Measurements from ENCODE around the gene GRHL1. TPM values are rescaled to one million over a fixed set of nuclear protein-coding genes. Genes with fewer than 3 reads are reported as not detected.

GRHL1 gene
- total and polyA plus RNA-seq, 2 donors (not counting 1 experiment from before 2014, with no cell fraction given) = 0.25 to 0.76 TPM

GRCh38 chr2:9971105-9971818 lies 19.8 kb downstream of the GRHL1 start:
- ChIA-PET CTCF (interaction anchor here (2.0 kb wide), 1 partner anchor 12 kb away, joined by 21 read pairs; no protein-coding TSS in a partner anchor), POLR2A (no interaction called here)
- H3K9ac ChIP-seq (ENCODE audit: low read length) = no peak overlapping the region
- no peaks in the 10 kb centered on the region for H4K20me1 ChIP-seq (ENCODE audit: control insufficient read depth, insufficient read depth, low read length, poor library complexity, severe bottlenecking)
- H3K4me3 Mint-ChIP-seq = no peak overlapping the region
- intact Hi-C loops (cut with micrococcal nuclease) = no loop called here
- no peak overlapping the region for H3K27ac ChIP-seq (ENCODE audit: low read length in 2 of 2)
- H3K79me2 ChIP-seq (ENCODE audit: control insufficient read depth, insufficient read depth, low read length) = no peaks in the 10 kb centered on the region
- 96% methylated on average over 4 of the region's 9 CpGs for WGBS (ENCODE audit: insufficient coverage)
- no peaks in the 10 kb centered on the region for H3K36me3 ChIP-seq (replicated peaks in 1 of 2; ENCODE audit: control extremely low read depth in 1 of 2, control insufficient read depth in 1 of 2, extremely low read depth in 1 of 2, insufficient read depth in 2 of 2, low read length in 1 of 2)
- H3K9me3 ChIP-seq (ENCODE audit: control extremely low read depth in 1 of 3, control insufficient read depth in 2 of 3, insufficient read depth in 1 of 3, low read length in 2 of 3) = no peaks in the 10 kb centered on the region
- H3K27me3 ChIP-seq (replicated peaks in 1 of 4; ENCODE audit: control extremely low read depth in 1 of 4, control insufficient read depth in 3 of 4, insufficient read depth in 4 of 4, low read length in 3 of 4) = peaks cover 0 to 7% (median 0%) of the 10 kb centered on the region in 4 experiments
- no peak overlapping the region for H3K4me3 ChIP-seq (ENCODE audit: control extremely low read depth in 1 of 5, extremely low read depth in 1 of 5, insufficient read depth in 1 of 5, low read depth in 2 of 5, low read length in 4 of 5)
- H3K4me2 ChIP-seq (replicated peaks; ENCODE audit: low read depth, low read length, poor library complexity, severe bottlenecking) = no peak overlapping the region
- no peak for ATAC-seq (ENCODE audit: low read depth)
- TF ChIP-seq CTCF (IDR thresholded peaks at IDR 0.05) (no peak), EZH2 (IDR thresholded peaks at IDR 0.05; ENCODE audit: borderline replicate concordance, insufficient read depth, low read depth, low read length, poor library complexity, severe bottlenecking) (no peak)
- no peak for DNase-seq
- H3K27ac Mint-ChIP-seq = no peak overlapping the region
- H2AFZ ChIP-seq (ENCODE audit: insufficient read depth, low read depth, low read length, poor library complexity, severe bottlenecking) = no peak overlapping the region
- peaks cover 12% of the 10 kb centered on the region for H3K4me1 Mint-ChIP-seq
- peaks cover 6% of the 10 kb centered on the region for H3K27me3 Mint-ChIP-seq
- no peaks in the 10 kb centered on the region for H3K9me3 Mint-ChIP-seq (ENCODE audit: insufficient read depth)
- H3K4me1 ChIP-seq (ENCODE audit: control insufficient read depth in 2 of 2, insufficient read depth in 2 of 2, low read length in 2 of 2) = peaks cover 8 to 11% of the 10 kb centered on the region in 2 donors

- peaks cover 11% of the 10 kb centered on the region for H3K27me3 Mint-ChIP-seq
- no peak overlapping the region for H3K27ac ChIP-seq (ENCODE audit: low read length in 2 of 2)
- H3K27ac Mint-ChIP-seq = no peak overlapping the region
- TF ChIP-seq EZH2 (IDR thresholded peaks at IDR 0.05; ENCODE audit: borderline replicate concordance, insufficient read depth, low read depth, low read length, poor library complexity, severe bottlenecking) (no peak), CTCF (IDR thresholded peaks at IDR 0.05) (no peak)
- POLR2A ChIA-PET = no interaction called here
- no peaks in the 10 kb centered on the region for H3K9me3 Mint-ChIP-seq (ENCODE audit: insufficient read depth)
- H3K36me3 ChIP-seq (replicated peaks in 1 of 2; ENCODE audit: control extremely low read depth in 1 of 2, control insufficient read depth in 1 of 2, extremely low read depth in 1 of 2, insufficient read depth in 2 of 2, low read length in 1 of 2) = no peaks in the 10 kb centered on the region
- no peak overlapping the region for H2AFZ ChIP-seq (ENCODE audit: insufficient read depth, low read depth, low read length, poor library complexity, severe bottlenecking)
- intact Hi-C loops (cut with micrococcal nuclease) = no loop called here
- WGBS (ENCODE audit: insufficient coverage) = 100% methylated on average over 5 of the region's 6 CpGs
- CTCF ChIA-PET = interaction anchor here (2.0 kb wide), 1 partner anchor 12 kb away, joined by 21 read pairs; no protein-coding TSS in a partner anchor
- H3K9ac ChIP-seq (ENCODE audit: low read length) = no peak overlapping the region
- no peak overlapping the region for H3K4me3 Mint-ChIP-seq
- ATAC-seq (ENCODE audit: low read depth) (no peak), DNase-seq (no peak)
- no peaks in the 10 kb centered on the region for H4K20me1 ChIP-seq (ENCODE audit: control insufficient read depth, insufficient read depth, low read length, poor library complexity, severe bottlenecking)
- peaks cover 12% of the 10 kb centered on the region for H3K4me1 Mint-ChIP-seq
- H3K4me1 ChIP-seq (ENCODE audit: control insufficient read depth in 2 of 2, insufficient read depth in 2 of 2, low read length in 2 of 2) = peaks cover 8 to 11% of the 10 kb centered on the region in 2 donors
- H3K4me2 ChIP-seq (replicated peaks; ENCODE audit: low read depth, low read length, poor library complexity, severe bottlenecking) = no peak overlapping the region
- H3K4me3 ChIP-seq (ENCODE audit: control extremely low read depth in 1 of 5, extremely low read depth in 1 of 5, insufficient read depth in 1 of 5, low read depth in 2 of 5, low read length in 4 of 5) = no peak overlapping the region
- peaks cover 0 to 7% (median 0%) of the 10 kb centered on the region in 4 experiments for H3K27me3 ChIP-seq (replicated peaks in 1 of 4; ENCODE audit: control extremely low read depth in 1 of 4, control insufficient read depth in 3 of 4, insufficient read depth in 4 of 4, low read length in 3 of 4)
- H3K9me3 ChIP-seq (ENCODE audit: control extremely low read depth in 1 of 3, control insufficient read depth in 2 of 3, insufficient read depth in 1 of 3, low read length in 2 of 3) = no peaks in the 10 kb centered on the region
- H3K79me2 ChIP-seq (ENCODE audit: control insufficient read depth, insufficient read depth, low read length) = no peaks in the 10 kb centered on the region
These were observed 20.4 kb downstream of the GRHL1 start for GRCh38 chr2:9971890-9972289.
